HG03097 (cell line): Measurements from ENCODE around the gene CACNB3.
"Not testable (repeated sequence)": the region's sequence is repeated elsewhere in the genome, so short reads cannot be mapped to it uniquely, and the experiment has no call there.

Source experiments
- ATAC-seq: cut with Tn5 transposase; IDR thresholded peaks from one replicate; pipeline ENCODE4 v1.9.1; 2021; ENCODE audit not compliant: unreplicated experiment, low FRiP score

The CACNB3 gene

DNA sequence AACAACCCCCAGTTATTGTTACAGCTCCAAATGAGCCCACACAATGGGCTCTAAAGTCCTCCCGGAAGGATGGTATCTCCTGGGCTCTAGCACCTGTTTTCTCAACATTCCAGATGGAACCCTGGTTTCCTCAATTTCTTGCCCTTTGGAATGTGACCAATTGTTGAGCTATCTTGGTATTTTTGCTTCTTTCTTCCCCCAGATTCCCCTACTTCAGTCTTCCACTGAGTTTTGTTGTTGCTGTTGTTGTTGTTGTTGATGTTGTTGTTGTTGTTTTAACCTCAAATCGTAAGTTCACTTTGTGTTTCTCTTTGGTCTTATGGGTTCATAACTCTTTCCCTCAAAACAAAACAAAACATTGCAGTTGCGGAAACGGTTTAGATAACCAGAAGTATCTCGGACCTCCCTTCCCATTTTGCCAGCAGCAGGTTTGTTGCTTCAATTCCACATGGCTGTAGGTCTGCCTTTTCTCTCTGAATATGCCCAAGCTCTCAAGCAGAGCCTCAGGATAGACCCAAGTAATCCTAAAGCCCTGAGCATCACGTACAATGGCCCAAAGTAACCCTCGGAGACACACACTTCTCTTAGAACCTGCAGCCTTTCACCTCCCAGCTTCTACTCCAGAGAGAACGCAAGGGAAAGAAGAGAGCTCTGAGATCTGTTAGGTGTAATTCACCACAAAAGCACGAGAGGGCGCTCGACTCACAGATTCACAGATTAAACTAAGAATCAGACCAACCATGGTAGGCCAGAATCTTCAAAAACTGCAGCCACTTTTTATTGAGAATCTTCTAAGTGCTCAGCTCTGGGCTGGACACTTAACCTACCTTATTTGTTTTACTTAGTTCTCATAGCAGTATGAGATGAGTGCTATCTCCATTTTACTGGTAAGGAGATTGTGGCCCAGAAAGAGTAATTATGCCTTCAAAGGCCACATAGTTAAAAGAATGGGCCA, 34.7 kb downstream of the CACNB3 start:
- peak; percentile 48 for ATAC-seq

DNA sequence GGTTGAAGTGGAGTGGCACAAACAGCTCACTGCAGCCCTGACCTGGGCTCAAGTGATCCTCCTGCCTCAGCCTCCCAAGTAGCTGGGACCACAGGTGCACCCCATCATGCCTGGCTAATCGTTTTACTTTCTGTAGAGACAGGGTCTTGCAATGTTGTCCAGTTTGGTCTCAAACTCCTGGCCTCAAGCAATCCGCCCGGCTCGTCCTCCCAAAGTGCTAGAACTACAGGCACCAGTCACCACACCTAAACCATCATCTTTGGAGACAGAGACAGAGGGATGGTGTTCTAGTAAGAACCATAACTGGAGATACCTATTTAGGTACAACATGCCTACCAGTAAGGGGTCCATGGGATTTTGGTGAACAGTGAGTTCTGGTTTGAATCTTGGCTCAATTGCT, 36.2 kb downstream of the CACNB3 start:
- no peak for ATAC-seq

DNA sequence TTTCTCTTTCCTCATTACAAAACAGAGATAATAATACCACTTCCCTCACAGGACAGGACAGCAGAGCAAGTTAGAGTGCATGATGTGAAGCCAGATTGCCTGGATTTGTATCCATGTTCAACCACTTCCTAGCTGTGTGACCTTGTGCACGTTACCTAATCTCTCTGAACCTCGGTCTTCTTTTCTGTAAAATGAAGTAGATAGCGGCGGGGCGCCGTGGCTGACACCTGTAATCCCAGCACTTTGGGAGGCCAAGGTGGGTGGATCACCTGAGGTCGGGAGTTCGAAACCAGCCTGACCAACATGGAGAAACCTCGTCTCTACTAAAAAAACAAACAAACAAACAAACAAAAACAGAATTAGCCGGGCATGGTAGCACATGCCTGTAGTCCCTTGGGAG, 36.6 kb downstream of the CACNB3 start:
- ATAC-seq = not testable (repeated sequence)

DNA sequence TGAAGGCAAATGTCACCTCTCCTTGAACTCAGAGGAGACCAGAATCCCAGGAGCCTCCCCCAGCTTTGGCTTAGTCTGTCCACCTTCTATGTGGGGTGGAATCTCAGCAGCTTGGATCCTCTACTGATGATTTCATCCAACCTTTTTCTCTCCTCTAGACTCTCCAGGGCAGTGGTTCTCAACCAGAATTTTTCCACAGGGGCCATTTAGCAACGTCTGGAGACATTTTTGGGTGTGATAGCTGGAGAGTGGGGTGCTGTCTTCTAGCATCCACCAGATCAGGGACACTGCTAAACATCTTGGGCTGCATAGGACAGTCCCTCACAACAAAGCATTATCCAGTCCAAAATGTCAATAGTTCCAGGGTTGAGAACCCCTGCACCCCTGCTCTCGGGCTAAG, 38.1 kb downstream of the CACNB3 start:
- ATAC-seq = no peak

DNA sequence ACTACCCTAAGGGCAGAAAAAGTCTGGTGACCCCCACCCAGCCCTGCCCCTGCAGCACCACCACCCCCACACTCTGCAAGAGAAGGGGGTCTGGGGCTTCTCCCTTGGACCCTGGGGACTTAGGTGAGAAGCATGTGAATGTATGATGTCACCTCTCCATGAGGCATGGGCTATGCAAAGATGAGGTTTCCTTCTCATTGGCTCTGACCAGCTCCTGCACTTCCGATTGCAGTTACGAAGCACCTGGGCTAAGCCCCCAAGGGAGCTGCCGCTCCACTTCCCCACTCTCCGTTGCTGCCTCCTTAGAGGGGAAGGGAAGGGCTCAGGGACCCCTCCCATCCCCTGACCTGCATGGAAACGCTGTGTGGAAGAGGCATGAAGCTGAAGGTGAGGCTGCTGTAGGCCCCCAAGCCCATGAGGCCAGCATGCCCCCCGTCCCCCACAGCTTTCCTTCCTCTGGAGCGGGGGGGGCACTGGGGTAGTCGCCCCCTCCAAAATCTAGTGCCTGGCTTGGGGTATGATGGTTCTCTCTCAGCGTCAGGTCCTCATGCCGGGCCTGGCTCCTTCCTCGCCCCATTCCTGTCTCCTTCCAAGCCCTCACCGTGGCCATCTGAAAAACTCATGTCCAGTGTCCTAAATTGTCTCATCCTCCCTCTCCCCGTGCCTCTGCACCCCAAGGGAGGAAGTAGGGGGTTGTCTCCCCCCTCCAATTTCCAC, 39.1 kb downstream of the CACNB3 start:
- ATAC-seq = no peak

DNA sequence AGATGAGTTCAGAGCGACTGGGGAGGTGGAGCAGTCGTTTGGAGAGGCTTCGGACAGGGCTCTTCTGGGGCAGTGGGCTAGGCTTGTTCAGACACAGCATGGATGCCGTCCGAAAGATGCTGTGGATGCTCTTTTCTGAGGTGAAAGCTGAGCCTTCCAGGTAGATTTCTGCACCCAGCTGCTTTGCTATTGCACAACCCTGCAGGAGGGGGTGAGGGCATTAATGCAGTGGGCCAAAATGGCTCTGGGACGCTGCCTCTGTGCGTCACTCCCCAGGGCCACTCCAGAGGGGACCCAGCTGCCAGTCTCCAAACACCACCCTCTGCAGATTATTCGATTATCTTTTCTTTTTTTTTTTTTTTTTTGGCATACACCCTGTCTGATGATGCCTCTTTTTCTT, 39.7 kb downstream of the CACNB3 start:
- no peak for ATAC-seq

DNA sequence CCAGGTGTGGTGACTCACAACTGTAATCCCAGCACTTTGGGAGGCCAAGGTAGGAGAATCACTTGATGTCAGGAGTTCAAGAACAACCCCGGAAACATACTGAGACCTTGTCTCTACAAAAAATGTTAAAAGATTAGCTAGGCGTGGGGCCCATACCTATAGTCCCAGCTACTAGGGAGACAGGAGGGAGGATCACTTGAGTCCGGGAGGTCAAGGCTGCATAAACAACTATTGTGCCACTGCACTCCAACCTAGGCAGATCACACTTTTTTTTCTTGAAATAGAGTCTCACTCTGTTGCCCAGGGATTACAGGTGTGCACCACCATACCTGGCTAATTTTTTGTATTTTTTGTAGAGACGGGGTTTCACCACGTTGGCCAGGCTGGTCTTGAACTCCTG, 41.3 kb downstream of the CACNB3 start:
- ATAC-seq = no peak

DNA sequence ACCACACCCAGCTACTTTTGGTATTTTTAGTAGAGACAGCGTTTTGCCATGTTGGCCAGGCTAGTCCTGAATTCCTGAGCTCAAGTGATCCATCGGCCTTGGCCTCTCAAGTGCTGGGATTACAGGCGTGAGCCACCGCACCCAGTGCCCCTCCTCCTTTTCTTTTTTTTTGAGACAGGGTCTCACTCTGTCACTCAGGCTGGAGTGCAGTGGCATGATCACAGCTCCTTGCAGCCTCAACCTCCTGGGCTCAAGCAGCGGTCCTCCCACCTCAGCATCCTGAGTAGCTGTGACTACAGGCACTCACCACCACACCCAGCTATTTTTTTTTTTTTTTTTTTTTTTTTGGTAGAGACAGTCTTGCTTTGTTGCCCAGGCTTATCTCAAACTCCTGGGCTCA, 41.9 kb downstream of the CACNB3 start:
- not testable (repeated sequence) for ATAC-seq

DNA sequence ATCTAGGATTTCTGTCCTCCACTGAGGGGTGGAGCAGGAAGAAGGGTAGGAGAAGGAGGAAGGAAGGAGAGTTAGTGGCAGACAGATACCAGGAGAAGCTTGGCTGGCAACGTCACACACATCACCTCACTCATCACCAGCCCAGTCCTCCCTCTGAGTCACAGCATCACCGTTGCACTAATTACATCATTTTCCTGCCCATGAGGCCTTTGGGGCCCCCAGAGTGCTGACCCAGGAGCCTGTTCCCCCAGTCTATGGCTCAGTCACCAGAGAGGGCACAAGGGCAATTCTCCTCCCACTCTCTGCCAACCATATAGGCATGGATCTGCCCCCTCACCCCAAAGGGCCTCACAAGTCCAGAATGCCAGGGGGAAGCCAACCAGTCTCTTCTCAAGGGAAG, 42.8 kb downstream of the CACNB3 start:
- ATAC-seq = no peak

DNA sequence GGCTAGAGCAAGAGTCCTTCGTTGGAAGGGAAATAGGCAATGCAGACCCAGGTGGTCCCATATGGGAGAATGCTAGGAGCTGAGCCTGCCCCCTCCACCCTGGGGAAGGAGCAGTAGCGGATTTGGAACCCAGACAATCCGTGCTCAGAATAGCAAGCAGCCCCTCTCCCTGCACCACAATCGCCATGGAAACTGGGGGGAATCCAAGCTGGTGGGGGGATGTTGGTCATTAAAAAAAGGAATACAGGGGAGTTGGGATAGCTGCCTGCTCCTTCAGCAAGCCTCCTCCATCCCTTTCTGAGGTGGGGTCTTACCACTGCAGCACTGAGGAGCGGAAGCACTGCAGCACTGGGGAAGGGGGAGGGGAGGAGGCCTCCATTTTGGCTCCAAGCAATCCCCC, 44.5 kb downstream of the CACNB3 start:
- ATAC-seq = no peak

DNA sequence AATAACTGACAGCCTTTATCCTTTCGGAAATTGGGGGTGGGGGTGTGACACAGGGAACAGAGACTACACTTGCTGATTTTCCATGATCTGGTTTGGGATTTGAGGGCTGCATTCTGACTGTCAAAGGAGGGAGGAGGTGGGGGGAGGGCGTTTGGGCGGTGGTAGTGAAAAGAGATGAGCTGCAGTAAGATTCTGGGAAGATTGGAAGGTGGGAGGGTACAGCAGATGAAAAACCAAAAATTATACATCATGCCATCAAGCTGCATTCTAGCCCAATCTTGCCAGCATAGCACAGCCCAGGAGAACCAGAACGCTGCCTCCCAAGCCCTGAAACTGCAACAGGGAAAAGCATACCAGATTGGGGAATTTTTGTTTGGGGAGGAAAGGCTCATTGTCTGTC, 45.0 kb downstream of the CACNB3 start:
- ATAC-seq = no peak

DNA sequence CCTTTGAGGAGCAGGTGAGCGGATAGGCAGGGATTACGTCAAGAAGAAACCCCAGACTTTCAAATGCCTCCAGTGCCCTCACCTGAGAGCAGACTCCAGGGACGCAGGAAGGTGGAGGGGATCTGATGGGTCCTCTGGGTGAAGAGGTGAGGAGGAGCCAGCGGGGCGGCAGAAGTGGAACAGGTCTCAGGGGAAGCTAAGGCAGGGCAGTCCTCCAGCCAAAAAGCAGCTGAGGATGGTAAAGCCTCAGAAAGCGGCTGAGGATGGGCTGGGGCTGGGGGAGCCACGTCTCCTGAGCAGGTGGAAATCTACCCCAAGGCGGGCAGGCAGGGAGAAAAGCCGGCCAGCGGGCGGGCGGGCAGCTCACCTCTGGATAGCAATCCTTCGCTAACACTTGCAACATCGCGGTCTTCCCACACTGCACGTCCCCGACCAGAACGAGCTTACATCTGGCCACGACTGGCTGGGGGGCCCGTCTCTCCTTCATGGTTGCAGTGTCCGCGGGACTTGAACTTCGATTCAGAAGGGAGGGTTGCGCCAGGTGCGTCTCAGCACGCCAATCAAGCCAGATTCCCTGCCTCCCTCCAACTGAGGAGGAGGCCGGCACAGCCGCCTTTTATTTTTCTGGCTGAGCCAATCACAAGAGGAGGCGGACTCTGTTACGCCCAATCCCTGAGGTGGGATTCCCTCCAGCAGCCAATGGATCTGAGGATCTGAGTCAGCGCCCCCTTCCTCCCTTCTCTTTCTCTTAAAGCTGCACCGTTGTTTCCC, 47.2 kb downstream of the CACNB3 start, which contains the start of gene RND1:
TSS of gene RND1 (minus strand) at position 590 of the 771 bp plus-strand sequence. CDS start at position 487, 103 bp downstream.
- ATAC-seq = peak; percentile 88

DNA sequence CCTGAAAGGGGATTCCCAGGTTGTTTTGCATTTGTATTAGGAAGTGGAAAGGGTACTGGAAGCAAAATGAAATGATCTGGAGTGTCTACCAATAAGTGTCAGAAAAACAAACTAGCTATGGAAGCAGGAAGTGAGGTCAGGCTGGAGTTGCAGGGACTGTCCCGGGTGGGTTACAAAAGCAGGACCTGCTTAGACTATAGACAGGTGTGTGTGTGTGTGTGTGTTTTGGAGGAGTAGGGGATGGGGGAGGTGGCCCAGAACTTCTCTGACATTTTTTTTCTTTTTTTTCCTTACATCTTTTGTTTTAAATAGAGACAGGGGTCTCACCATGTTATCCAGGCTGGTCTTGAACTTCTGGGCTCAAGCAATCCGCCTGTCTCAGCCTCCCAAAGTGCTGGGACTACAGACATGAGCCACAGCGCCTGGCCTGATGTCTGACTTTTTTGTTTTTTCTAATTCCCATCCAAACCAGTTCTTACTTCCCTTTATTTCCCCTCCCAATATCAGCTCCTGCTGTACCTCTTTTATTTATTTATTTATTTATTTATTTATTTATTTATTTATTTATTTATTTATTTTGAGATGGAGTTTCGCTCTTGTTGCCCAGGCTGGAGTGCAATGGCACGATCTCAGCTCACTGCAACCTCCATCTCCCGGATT, 47.9 kb downstream of the CACNB3 start:
- ATAC-seq = no peak

DNA sequence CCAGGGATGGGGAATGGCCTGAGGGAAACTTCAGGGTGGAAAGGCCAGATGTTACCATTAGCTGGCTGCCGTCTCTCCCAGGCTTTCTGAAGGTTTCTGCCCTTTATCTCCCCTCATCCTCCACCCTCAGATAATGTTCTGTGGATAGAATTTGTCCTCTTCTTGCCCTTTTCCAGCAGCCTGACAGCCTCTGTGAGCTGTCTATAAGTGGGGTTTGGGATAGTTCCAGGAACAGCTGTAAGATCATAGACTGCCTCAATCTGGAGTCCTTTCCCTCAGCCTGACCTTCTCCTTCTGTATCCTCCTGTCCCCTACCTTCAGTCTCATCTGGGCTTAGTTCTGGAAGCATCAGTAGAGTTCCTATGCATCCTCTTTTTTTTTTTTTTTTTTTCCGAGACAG, 50.2 kb downstream of the CACNB3 start:
- ATAC-seq = no peak

DNA sequence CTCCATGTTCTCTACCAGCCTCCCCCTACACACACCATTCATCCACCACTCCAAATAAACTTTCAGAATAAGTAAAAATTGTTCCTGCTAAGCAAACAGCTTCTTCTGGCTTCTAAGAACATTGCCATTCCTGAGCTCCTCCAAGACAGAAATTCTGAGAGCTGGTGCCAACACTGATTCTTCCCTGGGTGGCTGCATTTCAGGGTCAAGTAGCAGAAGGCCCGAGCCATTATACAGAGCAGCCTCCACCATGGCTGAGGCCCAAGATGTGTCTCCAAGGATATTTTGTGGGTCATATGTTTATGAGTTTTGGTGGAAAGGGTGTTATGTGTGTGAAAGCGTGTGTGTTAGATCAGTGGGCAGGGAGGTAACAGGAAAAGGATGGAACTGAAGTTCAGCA, 50.9 kb downstream of the CACNB3 start:
- ATAC-seq = no peak

DNA sequence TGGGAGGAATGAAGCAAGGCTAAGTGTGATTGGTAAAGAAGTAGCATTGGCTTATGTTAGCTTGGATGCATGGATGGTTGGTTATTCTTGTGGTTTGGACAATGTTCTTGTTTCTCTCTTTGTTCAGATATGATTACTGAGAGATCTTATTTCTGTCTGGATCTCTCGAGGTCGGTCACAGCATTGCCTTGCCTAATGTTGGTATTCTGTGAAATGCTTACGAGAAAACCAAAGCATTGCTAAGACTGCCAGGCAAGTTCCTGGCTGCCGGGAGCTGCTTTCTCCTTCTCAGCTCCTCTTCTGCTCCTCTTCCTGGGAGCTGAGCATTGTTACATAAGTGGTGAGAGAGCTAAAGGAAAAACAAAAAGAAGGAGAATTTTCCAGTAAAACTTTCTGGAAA, 54.8 kb downstream of the CACNB3 start:
- no peak for ATAC-seq

DNA sequence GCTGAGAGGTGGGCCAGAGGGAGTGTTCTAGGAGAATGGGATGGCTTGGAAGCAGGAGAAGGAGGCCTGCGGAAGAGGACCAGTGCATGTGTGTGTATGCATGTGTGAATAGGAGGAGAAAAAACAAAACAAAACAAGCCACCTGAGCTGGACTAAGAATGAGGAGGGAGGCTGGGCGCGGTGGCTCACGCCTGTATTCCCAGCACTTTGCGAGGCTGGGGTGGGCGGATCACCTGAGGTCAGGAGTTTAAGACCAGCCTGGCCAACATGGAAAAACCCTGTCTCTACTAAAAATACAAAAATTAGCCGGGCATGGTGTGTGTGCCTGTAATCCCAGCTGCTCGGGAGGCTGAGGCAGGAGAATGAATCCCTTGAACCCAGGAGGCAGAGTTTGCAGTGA, 55.2 kb downstream of the CACNB3 start:
- ATAC-seq = not testable (repeated sequence)

DNA sequence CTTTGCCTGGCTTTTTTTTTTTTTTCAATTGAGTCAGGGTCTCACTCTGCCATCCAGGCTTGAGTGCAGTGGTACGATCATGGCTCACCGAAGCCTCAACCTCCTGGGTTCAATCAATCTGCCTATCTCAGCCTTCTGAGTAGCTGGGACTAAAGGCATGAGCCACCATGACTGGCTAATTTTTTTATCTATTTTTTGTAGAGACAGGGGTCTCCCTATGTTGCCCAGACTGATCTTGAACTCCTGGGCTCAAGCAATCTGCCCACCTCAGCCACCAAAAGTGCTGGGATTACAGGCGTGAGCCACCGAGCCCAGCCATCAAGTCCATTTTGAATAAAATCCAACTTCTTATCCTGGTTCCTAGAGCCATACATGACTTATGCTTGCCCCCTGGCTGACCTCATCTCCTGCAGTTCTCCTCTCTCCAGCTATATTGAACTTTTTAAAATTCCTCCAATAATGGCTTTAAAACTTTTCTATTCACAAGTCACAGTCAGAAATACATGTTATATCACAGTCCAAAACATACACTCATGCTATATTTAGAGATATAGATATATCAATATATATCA, 57.7 kb downstream of the CACNB3 start:
- no peak for ATAC-seq
